Mesenteric fat pad (tissue), 1 donor: ENCODE data around the gene SCAP. TPM values are rescaled to one million over a fixed set of nuclear protein-coding genes. Genes with fewer than 3 reads are reported as not detected.
"Not testable (repeated sequence)": the region's sequence is repeated elsewhere in the genome, so short reads cannot be mapped to it uniquely, and the experiment has no call there.

Source experiments
- DNase-seq: peaks from one replicate; pipeline ENCODE4 v3.0.0-alpha.2; 2020; ENCODE audit warnings: low spot score
- long read RNA-seq: library from polyadenylated mRNA; unstranded; transcript quantifications from one replicate; pipeline ENCODE4 v2.0.0, GENCODE V29; 2020
- total RNA-seq: library from RNA; stranded (reverse); fragmentation: NEBNext Ultra II Directional; extraction: Animal tissue kit (Norgen Biotek cat#: 25700); gene quantifications from one replicate; pipeline ENCODE4 v1.2.1, GENCODE V29; 2021
- donor health status: DM: yes; HTN: yes; CAD: no.

The SCAP gene
- 72.8 TPM for total RNA-seq
- long read RNA-seq, full-length matches to known transcripts: 8 of 125 reads
- long read RNA-seq, partial matches to known transcripts: 84 of 125 reads
- long read RNA-seq, other reads (novel, unspliced or antisense): 33 of 125 reads

DNA sequence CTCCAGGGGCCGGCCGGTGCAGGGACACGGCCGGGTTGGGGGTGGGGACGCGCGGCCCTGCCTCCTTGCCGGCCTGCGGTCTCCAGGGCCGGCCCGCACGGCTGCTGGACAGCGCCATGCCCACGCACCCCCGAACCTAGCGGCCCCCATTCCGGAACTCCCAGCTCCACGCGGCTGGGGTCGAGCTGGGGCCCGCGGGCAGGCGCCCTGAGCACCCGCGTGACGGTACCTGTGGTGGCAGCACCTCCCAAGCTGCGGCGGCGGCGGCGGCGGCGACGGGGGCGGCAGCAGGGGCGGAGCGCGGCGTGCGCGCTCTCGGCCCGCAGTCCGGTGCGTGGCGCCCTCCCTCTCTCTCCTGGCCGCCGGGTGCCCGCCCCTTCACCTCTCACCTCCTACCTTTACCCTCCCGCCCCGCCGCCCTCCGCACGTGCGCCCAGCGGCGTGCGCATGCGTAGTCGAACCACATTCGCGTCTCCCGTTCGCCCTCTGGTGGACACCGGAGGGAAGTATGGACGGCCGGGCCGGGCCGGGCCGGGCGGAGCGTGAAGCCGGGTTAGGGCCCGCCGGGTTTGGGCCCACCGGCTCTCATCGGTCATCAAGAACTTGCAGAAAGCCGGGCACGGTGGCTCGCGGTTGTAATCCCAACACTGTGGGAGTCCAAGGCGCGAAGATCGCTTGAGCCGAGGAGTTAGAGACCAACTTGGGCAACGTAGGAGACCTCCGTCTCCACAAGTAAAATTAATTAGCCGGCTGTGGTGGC is at the start of gene SCAP:
Gene SCAP, minus strand, starts transcription at position 372 of the 760 bp plus-strand sequence. CDS start 32,948 bp downstream, outside the sequence.
- peak; percentile 99 for DNase-seq

DNA sequence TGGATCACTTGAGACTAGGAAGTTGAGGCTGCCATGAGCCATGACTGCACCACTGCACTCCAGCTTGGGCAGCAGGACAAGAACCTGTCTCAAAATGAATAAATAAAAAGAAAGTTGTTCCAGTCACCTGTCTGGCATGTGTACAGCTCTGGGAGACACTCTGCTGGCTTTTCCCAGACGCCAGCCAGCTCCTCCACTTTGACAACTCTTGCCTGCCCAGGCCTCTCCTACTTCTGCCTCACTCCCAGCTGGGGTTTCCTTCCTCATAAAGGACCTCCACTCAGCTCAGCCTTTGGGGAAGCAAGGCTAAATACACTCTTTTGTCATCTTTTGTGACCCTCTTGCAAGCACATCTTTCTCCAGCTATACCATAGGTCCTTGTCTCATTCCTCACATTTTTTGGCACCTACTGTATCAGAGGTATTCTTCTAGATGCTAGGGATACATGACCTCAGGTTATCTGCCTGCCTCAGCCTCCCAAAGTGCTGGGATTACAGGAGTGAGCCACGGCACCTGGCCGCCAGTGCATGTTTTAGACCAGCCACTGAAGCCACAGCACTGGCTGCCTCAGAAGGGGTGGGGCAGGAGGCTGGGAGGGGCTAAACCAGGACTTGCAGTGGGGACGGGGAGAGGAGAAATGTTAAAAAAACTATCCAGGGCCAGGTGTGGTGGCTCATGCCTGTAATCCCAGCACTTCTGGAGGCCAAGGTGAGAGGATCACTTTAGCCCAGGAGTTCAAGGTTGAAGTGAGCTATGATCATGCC is 47.8 kb upstream of the SCAP start:
- no peak for DNase-seq

DNA sequence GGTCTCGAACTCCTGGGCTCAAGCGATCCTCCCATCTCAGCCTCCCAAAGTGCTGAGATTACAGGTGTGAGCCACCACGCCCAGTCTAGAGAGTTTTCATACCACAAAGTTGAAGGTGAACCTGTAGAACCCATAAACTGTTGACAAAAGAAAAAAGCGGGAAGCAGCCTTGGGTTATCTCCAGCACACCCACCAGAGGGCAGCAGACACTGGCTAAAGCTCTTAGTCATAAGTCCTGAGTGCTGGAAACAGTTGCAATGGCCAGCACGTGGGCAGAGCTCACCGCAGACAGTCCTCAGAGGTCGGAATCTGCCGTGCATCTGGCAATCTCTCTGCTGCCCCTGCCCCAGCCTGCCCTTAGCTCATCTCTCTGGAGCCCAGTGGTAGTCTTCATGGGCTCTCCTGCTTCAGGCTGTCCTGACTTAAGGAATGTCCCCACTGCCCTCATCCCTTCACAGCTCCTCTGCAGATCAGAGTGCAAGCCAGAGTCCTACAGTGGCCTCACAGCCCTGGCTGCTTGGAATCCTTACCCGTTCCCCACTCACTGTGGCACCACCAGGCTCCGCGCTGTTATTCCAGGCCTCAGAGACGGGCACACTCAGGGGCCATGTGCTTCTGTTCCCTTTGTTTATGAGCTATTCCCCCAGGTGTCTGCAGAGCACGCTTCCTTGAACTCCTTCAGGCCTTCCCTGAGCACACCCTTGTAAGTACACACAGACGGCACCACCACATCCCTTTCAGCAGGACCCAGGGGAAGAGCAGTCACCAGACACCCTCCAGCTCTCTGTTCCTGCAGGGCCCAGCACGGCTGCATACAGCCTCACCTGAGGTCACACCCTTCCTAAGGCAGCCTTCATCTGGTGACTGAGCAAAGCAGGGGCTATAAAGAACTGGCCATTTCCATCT is 46.6 kb upstream of the SCAP start:
- DNase-seq: no peak

DNA sequence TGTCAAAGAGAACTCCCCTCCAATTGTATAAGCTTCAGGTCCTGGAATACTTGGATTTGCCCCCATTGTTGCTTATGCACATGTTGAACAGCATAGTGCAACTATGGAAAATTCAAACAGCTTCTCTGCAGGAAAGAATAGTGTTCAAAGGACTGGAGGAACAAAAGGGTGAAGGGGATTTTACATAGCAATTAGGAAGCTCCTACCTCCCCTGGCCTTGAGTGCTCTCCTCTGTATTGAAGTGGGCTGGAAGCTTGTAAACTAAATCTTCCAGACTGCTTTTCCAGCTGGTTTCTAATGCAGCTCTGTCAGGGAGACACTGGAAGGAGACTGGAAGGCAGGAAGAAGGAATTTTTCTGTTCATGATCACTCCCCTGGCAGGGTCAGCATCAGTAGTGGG is 45.0 kb upstream of the SCAP start:
- no peak for DNase-seq

DNA sequence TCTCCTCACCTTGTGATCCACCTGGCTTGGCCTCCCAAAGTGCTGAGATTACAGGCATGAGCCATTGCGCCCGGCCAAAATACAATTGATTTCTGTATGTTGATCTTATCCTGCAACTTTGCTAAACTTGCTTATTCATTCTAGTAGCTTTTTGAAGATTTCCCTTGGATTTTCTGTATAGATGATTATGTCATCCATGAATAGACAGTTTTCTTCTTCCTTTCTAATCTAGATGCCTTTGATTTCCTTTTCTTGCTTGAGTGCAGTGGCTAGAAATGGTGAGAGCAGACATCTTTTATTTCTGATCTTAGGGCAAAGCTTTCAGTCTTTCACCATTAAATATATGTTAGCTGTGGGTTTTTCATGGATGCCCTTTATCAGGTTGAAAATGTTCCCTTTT is 42.2 kb upstream of the SCAP start:
- no peak for DNase-seq

DNA sequence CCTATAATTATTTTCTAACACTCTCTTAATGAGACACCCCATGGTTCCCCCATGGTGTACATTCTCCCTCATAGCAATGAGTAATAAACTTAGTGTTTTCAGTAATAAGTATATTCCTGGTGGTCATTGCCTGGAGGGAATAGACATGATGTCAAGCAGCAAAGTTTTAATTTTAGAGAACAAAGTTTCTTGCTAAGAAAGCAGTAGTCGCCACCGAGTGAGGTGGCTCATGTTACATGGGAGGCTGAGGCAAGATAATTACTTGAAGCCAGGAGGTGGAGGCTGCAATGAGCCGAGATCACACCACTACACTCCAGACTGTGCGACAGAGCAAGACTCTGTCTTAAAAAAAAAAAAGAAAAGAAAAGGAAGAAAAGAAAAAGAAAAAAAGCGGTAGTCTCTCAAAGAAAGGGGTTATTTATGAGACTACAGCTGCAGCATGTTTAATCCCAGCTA is 40.2 kb upstream of the SCAP start:
- DNase-seq: no peak

DNA sequence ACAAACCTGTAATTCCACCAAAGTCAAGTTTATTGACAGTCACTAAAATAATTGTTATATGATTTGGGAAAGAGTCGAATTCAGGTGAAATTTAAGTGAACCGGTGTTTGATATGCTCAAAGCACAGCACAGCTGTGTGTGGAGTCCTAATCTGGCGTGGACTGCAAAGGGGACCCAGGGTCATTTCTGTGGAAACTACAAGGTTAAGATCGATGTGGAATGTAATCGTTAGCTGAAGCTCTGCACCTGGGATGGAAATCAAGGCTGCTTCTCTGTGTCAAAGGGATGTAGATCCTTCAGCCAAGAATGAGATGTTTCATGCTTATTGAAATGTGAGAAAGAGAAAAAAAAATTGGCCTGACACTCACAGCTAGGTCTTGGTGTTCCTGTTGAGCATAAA is 39.4 kb upstream of the SCAP start:
- no peak for DNase-seq

DNA sequence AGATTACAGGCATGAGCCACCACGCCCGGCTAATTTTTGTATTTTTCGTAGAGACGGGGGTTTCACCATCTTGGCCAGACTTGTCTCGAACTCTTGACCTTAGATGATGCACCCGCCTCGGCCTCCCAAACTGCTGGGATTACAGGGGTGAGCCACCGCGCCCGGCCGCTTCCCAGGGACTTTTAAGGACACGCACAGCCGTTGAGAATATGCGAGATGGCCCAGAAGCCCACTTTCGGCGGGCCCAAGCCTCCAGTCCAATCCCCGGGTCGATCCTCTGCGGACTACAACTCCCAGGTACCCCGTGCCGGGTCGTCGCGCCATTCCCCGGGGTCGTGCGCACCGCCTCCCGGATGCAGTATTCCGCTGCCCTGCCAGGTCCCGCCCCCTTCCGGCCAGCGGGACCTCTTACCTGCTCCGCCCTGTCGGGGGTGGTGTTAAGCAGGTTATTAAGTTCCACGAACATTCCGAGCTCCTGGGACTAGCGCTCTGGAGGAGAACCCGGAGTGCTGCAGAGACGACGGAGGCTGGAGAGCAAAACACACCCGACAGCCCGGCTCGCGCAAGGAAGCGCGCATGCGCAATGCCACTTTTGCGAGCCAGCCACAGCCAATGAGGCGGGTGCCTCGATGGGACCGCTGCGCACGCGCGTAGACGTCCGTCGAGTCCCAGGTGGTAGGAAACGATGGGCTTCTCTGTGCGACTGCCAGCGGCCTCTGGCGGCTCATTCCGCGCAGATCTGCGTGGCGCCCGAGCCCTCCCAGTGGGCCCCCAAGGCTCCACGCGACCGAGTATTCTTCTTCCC is 37.6 kb upstream of the SCAP start, which contains the start of gene ELP6:
Gene ELP6, minus strand, starts transcription at position 588 of the 805 bp plus-strand sequence. Its CDS starts 122 bp downstream, at position 466.
- peak; percentile 99 for DNase-seq

DNA sequence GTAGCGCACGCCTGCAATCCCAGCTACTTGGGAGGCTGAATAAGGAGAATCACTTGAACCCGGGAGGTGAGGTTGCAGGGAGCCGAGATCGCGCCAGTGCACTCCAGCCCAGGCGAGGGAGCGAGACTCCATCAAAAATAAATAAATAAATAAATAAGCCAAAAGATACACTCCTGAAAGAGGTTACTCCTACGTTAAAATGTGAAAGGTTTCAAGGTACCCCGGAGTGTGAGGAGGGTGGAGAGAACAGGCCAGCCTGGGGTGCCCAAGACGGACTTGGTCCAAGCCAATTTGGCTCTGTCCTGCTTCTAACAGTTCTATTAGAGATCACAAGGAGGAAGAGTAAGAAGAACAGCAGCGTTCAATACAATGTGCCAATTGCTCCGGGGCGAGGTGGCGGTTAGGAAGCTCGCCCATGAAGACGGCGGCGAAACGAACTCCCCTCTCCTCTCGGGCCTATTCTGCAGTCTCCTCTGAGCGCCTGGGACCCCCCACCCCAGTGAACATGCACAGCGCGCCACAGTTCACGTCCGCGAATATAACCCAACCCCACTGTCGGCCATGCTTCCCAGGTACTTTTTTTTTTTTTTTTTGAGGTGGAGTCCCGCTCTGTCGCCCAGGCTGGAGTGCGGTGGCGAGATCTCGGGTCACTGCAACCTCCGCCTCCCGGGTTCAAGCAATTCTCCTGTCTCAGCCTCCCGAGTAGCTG is 36.8 kb upstream of the SCAP start:
- DNase-seq: no peak

DNA sequence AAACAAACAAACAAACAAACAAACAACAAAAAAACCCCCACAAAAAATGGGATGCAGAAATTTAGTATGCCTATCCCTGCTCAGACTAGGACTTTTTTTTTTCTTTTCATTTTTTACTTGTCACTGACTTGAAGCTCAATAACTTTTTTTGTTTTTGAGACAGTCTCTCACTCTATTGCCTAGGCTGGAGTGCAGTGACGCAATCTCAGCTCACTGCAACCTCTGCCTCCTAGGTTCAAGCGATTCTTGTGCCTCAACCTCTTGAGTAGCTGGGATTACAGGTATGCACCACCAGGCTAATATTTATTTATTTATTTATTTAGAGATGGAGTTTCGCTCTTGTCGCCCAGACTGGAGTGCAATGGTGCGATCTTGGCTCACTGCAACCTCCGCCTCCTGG is 29.5 kb upstream of the SCAP start:
- not testable (repeated sequence) for DNase-seq

DNA sequence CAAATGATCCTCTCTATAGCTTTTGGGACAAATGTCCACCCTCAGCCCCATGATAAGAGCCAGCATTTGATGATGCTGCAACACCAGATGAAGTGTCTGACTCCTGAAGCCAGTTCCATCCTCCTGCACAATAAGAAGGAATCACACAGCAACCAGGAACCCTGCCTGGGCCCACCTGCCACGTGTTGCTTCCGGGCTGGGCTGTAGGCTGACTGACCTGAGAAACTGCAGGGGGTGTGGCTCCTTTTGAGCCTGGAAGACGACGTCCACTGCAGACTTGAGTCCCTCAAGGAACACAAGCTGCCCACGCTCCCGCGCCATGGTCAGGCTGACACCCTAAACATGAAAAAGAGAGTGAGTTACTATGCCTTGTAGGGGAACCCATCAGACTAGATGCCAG is 28.4 kb upstream of the SCAP start:
- no peak for DNase-seq

DNA sequence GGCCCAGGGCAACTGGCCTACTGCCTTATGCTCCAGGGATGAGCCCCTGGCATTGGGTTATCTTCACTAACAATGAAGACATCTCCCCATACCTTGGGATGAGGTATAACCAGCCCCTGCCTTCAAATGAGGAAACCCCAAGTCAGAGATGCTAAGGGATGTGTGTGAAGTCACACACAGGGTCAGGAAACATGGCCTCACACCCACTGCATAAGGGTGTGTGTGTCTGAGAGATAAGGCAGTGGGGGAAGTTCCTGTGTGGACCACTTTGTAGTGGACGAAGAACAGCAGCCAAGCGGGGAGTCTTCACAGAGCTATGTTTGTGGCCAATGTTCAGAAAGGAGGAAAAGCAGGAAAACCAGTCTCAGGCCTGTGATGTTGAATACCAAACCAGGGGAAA is 27.3 kb upstream of the SCAP start:
- DNase-seq: no peak

DNA sequence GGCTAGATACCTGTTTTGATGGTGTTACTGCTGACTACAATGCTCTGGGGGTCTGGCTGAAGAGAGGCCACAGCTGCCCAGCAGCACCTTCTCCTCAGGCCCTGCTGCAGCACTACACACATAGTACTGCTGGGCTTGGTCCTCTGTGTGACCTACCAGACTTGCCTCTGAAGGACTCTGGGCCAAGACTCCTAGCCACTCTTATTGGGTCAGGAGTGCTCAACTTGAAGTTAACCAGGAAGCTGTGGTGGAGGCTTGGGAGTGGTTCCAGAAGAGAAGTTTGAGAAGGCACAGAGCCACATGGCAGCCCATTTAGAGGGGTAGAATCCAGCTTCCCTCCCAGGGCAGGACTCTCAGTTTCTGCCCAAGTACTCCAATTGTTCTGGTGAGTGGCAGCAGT is 21.2 kb upstream of the SCAP start:
- DNase-seq: no peak

DNA sequence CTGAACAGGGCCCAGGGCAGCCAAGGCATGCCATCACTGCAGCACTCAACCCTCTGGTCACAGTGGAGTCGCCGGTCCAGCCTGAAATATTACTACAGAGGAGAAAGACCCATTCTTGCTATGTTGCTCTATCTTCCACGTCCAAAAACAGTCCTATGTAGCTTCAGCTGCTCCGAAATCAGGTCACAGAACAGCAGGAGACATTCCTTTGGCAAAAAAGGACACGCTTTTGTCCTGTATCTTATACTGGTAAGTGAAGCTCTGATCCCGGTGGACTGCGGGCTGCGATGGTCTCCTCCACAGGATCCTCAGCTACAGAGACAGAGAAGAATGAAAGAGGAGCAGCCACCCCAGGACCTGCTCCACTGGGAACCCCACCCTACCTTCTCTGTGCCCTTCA is 20.1 kb upstream of the SCAP start:
- no peak for DNase-seq

DNA sequence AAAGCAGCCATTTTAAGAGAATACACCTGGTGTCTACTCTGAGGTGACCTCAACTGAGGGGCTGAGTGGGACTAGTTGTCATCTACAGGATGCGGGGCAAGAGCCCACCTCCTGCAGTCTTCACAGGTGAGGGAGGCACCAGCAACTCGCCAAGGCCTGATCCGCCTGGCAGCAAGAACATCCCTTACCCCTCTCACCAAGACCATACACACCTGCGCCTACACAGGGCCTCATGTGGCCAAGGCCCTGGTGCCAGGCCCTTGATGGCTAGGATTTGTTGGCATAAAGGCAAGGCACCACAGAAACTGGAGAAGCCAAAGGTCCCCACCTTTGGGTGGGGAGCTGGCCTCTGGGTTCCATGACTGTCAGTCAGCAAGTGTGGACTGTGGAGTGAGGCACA is 19.4 kb upstream of the SCAP start:
- no peak for DNase-seq

DNA sequence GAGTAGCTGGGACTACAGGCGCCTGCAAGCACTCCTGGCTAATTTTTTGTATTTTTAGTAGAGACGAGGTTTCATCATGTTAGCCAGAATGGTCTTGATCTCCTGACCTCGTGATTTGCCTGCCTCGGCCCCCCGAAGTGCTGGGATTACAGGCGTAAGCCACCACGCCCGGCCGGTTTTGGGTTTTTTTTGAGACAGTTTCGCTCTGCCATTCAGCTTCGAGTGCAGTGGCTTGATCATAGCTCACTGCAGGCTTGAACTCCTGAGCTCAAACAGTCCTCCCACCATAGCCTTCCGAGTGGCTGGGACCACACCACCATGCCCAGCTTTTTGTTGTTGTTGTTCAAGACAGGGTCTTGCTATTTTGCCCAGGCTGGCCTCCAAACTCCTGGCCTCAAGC is 16.0 kb upstream of the SCAP start:
- no peak for DNase-seq

DNA sequence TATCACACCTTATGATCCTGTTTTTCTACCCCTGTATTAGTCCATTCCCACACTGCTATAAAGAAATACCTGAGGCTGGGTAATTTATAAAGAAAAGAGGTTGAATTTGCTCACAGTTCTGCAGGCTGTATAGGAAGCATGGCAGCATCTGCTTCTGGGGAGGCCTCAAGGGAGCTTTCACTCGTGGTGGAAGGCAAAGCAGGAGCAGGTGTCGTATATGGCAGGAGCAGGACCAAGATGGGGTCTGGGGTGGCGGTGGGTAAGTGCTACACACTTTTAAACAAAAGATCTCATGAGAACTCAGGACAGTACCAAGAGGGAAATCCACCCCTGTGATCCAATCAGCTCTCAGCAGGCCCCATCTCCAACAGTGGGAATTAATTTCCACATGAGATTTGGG is 15.4 kb upstream of the SCAP start:
- no peak for DNase-seq

DNA sequence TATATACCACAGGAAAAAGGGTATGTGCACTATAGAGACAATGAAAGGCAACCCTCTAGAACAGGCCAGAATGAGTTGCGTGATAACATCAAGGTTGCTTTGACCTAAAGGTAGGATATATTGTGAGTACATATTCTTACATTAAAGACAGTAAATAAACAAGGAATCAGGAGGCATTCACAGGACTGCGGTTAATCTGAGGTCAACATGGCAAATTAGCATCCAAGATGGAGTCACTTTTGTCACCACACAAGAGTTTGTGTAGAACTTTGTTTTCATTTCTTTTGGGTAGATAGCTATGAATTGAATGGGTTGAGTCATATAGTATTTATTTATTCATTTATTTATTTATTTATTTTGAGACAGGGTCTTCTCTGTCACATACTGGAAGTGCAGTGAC is 11.5 kb upstream of the SCAP start:
- DNase-seq: no peak

DNA sequence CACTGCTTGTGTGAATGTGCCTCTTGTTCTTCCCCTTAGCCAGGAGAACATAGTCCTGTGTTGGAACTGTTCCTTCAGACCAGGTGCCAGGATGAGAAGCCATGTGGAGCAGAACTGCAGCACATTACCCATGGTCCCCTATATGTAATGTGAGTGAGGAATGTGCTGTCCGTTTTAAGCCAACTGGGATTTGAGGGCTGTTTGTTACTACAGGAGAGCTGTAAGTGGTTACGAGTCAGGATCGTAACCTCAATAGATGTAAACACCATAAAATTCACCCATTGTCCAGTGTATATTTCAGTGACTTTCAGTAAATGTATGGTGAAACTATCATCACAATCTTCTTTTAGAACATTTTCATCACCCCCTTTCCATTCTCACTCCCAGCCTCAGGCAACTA is 10.1 kb upstream of the SCAP start:
- DNase-seq: no peak

DNA sequence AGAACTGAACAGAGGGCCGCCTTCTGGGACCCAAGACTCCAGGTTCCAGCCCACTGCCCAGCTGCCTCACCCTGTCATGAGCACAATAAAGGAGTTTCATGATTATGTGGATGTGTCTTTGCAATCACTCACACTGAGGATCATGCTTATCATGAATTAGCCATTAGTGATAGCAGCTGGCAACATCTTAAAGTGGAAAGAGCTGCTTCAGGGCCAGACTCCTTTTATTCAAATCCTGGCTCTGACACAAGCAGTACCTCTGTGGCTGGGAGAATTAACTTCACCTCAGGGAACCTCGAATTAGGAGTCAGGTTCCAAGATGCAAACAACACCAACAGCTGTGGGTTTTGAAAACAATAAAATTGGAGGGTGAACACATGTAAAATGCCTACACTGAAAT is 6.6 kb upstream of the SCAP start:
- no peak for DNase-seq
